WTC11 (cell line): ENCODE measurements around the gene CAPN1. TPM values are rescaled to one million over a fixed set of nuclear protein-coding genes. Genes with fewer than 3 reads are reported as not detected.
A peak's percentile ranks its signal among the peaks of the same experiment; 100 is the strongest.

Source experiments
- ATAC-seq: fragments of 200-7000 bp; cut with Tn5 transposase; 2 replicates; pipeline ENCODE4 v1.10.0; 2021; ENCODE audit warnings: mild to moderate bottlenecking, moderate library complexity
- CTCF ChIA-PET: fragments of 300-600 bp; sonication (Branson Sonifier 250); formaldehyde crosslinking; loops from one replicate; lab custom pipeline; 2021; ENCODE audit warnings: antibody characterized with exemption; lab: Charles Lee
- POLR2A ChIA-PET: fragments of 350-600 bp; sonication (Branson Sonifier 250); formaldehyde crosslinking; loops from one replicate; lab custom pipeline; 2021; ENCODE audit warnings: antibody characterized with exemption; lab: Charles Lee
- DNase-seq: peaks from one replicate; pipeline ENCODE4 v3.0.0; 2021; ENCODE audit warnings: low spot score
- H3K27ac Mint-ChIP-seq: 2 replicates; pipeline ENCODE4 v1.8.0; 2021; ENCODE audit warnings: mixed read lengths
- H3K27me3 Mint-ChIP-seq: 2 replicates; pipeline ENCODE4 v1.8.0; 2021; ENCODE audit warnings: low read depth, mild to moderate bottlenecking, moderate library complexity, mixed read lengths
- H3K36me3 Mint-ChIP-seq: 2 replicates; pipeline ENCODE4 v1.8.0; 2021; ENCODE audit warnings: mixed read lengths
- H3K4me1 Mint-ChIP-seq: 2 replicates; pipeline ENCODE4 v1.8.0; 2022; ENCODE audit warnings: mixed read lengths
- H3K4me3 Mint-ChIP-seq: 2 replicates; pipeline ENCODE4 v1.8.0; 2021; ENCODE audit warnings: mild to moderate bottlenecking, moderate library complexity, mixed read lengths
- H3K9me3 Mint-ChIP-seq: 2 replicates; pipeline ENCODE4 v1.8.0; 2021; ENCODE audit warnings: mixed read lengths
- CREM ChIP-seq: sonication (generic); formaldehyde crosslinking; IDR thresholded peaks from 2 replicates; pipeline ENCODE4 v1.8.1; 2022; ENCODE audit warnings: mild to moderate bottlenecking, missing genetic modification reagents, moderate library complexity
- FOXK1 ChIP-seq: sonication (generic); formaldehyde crosslinking; IDR thresholded peaks from 2 replicates; pipeline ENCODE4 v1.8.0; 2022; ENCODE audit warnings: mild to moderate bottlenecking, moderate library complexity, missing genetic modification reagents
- NFE2L1 ChIP-seq: sonication (generic); formaldehyde crosslinking; IDR thresholded peaks from 2 replicates; pipeline ENCODE4 v1.8.1; 2023; ENCODE audit warnings: missing genetic modification reagents
- NFYB ChIP-seq: sonication (generic); formaldehyde crosslinking; conservative IDR thresholded peaks from 2 replicates; pipeline ENCODE4 v1.8.0; 2022; ENCODE audit warnings: low read depth, missing genetic modification reagents
- NR1H2 ChIP-seq: sonication (generic); formaldehyde crosslinking; IDR thresholded peaks from 2 replicates; pipeline ENCODE4 v1.9.0; 2021; ENCODE audit warnings: mild to moderate bottlenecking, moderate library complexity, missing genetic modification reagents
- SMAD4 ChIP-seq: sonication (generic); formaldehyde crosslinking; IDR thresholded peaks from 2 replicates; pipeline ENCODE4 v1.8.0; 2022; ENCODE audit warnings: mild to moderate bottlenecking, missing genetic modification reagents
- TEAD1 ChIP-seq: sonication (generic); formaldehyde crosslinking; IDR thresholded peaks from 2 replicates; pipeline ENCODE4 v1.8.0; 2022; ENCODE audit warnings: mild to moderate bottlenecking, missing genetic modification reagents
- total RNA-seq: library from RNA; stranded (reverse); gene quantifications from 3 replicates; pipeline ENCODE4 v1.2.3, GENCODE V29; 2021
- TF ChIP-seq, protein P1 (sequence below): sonication (generic); formaldehyde crosslinking; IDR thresholded peaks from 2 replicates; pipeline ENCODE4 v1.8.0; 2022; ENCODE audit warnings: missing genetic modification reagents
- TF ChIP-seq, protein P2 (sequence below): sonication (generic); formaldehyde crosslinking; IDR thresholded peaks from 2 replicates; pipeline ENCODE4 v1.8.1; 2023; ENCODE audit warnings: mild to moderate bottlenecking, missing genetic modification reagents, moderate library complexity
- TF ChIP-seq, protein P3 (sequence below): fragments of 250-450 bp; sonication (Bioruptor Pico); IDR thresholded peaks from 2 replicates; pipeline ENCODE4 v1.9.0; 2021; ENCODE audit warnings: mild to moderate bottlenecking
- TF ChIP-seq, protein P4 (sequence below): sonication (generic); formaldehyde crosslinking; IDR thresholded peaks from 2 replicates; pipeline ENCODE4 v1.8.0; 2023; ENCODE audit warnings: mild to moderate bottlenecking, missing genetic modification reagents

The CAPN1 gene
- total RNA-seq, 1 experiment from 2014 or later = 257 TPM

- TF ChIP-seq, protein P1, sequence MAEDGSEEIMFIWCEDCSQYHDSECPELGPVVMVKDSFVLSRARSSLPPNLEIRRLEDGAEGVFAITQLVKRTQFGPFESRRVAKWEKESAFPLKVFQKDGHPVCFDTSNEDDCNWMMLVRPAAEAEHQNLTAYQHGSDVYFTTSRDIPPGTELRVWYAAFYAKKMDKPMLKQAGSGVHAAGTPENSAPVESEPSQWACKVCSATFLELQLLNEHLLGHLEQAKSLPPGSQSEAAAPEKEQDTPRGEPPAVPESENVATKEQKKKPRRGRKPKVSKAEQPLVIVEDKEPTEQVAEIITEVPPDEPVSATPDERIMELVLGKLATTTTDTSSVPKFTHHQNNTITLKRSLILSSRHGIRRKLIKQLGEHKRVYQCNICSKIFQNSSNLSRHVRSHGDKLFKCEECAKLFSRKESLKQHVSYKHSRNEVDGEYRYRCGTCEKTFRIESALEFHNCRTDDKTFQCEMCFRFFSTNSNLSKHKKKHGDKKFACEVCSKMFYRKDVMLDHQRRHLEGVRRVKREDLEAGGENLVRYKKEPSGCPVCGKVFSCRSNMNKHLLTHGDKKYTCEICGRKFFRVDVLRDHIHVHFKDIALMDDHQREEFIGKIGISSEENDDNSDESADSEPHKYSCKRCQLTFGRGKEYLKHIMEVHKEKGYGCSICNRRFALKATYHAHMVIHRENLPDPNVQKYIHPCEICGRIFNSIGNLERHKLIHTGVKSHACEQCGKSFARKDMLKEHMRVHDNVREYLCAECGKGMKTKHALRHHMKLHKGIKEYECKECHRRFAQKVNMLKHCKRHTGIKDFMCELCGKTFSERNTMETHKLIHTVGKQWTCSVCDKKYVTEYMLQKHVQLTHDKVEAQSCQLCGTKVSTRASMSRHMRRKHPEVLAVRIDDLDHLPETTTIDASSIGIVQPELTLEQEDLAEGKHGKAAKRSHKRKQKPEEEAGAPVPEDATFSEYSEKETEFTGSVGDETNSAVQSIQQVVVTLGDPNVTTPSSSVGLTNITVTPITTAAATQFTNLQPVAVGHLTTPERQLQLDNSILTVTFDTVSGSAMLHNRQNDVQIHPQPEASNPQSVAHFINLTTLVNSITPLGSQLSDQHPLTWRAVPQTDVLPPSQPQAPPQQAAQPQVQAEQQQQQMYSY (CRISPR knock-in tag) = no peak
- TF ChIP-seq, protein P2, sequence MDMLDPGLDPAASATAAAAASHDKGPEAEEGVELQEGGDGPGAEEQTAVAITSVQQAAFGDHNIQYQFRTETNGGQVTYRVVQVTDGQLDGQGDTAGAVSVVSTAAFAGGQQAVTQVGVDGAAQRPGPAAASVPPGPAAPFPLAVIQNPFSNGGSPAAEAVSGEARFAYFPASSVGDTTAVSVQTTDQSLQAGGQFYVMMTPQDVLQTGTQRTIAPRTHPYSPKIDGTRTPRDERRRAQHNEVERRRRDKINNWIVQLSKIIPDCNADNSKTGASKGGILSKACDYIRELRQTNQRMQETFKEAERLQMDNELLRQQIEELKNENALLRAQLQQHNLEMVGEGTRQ (CRISPR knock-in tag) = no peak
- TF ChIP-seq NR1H2 (CRISPR knock-in tag) (no peak), TEAD1 (CRISPR knock-in tag) (no peak)
Measured at GRCh38 chr11:65258988-65259387, 77.3 kb downstream of the CAPN1 start (continued).

DNA sequence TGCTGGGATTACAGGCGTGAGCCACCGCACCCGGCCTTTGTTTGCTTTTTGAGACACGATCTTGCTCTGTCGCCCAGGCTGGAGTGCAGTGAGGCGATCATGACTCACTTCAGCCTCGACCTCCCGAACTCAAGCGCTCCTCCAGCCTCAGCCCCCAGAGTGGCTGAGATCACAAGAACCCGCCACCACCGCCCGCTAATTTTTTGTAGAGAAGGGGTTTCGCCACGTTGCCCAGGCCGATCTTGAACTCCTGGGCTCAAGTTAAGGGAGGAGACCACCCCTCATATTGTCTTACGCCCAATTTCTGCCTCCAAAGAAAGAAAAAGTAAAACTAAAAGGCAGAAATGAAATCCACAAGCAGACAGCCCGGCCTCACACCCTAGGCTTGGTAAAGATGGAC is 78.6 kb downstream of the CAPN1 start:
- no peak overlapping the region for H3K4me3 Mint-ChIP-seq

DNA sequence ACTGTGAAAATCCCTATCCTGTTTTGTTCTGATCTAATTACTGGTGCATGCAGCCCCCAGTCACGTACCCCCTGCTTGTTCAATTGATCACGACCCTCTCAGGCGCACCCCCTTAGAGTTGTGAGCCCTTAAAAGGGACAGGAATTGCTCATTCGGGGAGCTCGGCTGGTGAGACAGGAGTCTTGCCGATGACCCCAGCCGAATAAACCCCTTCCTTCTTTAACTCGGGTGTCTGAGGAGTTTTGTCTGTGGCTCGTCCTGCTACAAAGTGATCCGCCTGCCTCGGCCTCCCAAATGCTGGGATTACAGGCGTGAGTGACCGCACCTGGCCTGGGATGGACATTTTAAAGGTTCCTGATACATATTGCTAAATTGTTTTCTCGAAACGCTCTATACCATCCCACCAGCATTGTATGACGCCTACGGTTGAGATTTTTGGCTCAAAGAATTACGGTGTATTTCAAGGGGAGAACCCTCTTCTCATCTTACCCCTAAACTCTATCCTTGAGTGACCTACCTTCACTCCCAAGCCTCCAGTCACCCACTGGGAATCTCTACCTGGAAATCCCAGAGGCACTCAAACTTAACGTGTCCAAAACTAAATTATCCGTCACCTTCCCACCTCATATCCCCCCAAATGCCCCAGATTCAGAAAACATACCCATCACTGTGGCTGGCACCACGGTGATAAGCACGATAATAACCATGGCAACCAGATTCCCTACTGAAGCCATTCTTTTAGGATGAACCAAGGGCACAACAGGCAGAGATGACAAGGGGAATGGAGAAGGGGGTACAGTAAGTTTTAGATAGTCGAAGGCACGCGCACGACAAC is 79.2 kb downstream of the CAPN1 start:
- no peaks in the 10 kb centered on the region for H3K9me3 Mint-ChIP-seq
- peaks cover 9% of the 10 kb centered on the region for H3K36me3 Mint-ChIP-seq
- peak overlapping the region; percentile 43 for H3K27ac Mint-ChIP-seq
- ATAC-seq = peak; percentile 41
- POLR2A ChIA-PET = interaction anchor here (0.5 to 2.0 kb wide), 4 partner anchors 14 to 69 kb away, joined by 3 to 13 read pairs (median 4); partner anchors contain the start of gene CDC42EP2
- peaks cover 18% of the 10 kb centered on the region for H3K4me1 Mint-ChIP-seq
- TF ChIP-seq NFE2L1 = no peak
- 0 out of 2 replicates have a peak, but pooled peaks have one; percentile 8 for TF ChIP-seq SMAD4 (CRISPR knock-in tag)
- TF ChIP-seq, all 79 proteins: peak for 1
- Mint-ChIP-seq H3K4me3 (peak overlapping the region; percentile 92), H3K27me3 (peaks cover 13% of the 10 kb centered on the region)
- no peak for DNase-seq
- CTCF ChIA-PET = interaction anchor here (1.0 to 6.4 kb wide), 9 partner anchors 11 to 333 kb away, joined by 3 to 51 read pairs (median 12); partner anchors contain the start of genes CDC42EP2 and DPF2

More for the DNA sequence above, 78.6 kb downstream of the CAPN1 start:
- Mint-ChIP-seq H3K4me1 (peaks cover 18% of the 10 kb centered on the region), H3K9me3 (no peaks in the 10 kb centered on the region), H3K27ac (no peak overlapping the region), H3K36me3 (peaks cover 8% of the 10 kb centered on the region), H3K27me3 (peaks cover 13% of the 10 kb centered on the region)
- no peak for DNase-seq
- POLR2A ChIA-PET = no interaction called here
- TF ChIP-seq FOXK1 (CRISPR knock-in tag) (no peak), CREM (no peak), NFYB (CRISPR knock-in tag) (no peak), NR1H2 (CRISPR knock-in tag) (no peak)
- TF ChIP-seq, protein P3, sequence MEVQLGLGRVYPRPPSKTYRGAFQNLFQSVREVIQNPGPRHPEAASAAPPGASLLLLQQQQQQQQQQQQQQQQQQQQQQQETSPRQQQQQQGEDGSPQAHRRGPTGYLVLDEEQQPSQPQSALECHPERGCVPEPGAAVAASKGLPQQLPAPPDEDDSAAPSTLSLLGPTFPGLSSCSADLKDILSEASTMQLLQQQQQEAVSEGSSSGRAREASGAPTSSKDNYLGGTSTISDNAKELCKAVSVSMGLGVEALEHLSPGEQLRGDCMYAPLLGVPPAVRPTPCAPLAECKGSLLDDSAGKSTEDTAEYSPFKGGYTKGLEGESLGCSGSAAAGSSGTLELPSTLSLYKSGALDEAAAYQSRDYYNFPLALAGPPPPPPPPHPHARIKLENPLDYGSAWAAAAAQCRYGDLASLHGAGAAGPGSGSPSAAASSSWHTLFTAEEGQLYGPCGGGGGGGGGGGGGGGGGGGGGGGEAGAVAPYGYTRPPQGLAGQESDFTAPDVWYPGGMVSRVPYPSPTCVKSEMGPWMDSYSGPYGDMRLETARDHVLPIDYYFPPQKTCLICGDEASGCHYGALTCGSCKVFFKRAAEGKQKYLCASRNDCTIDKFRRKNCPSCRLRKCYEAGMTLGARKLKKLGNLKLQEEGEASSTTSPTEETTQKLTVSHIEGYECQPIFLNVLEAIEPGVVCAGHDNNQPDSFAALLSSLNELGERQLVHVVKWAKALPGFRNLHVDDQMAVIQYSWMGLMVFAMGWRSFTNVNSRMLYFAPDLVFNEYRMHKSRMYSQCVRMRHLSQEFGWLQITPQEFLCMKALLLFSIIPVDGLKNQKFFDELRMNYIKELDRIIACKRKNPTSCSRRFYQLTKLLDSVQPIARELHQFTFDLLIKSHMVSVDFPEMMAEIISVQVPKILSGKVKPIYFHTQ = no peak
- TF ChIP-seq, protein P4, sequence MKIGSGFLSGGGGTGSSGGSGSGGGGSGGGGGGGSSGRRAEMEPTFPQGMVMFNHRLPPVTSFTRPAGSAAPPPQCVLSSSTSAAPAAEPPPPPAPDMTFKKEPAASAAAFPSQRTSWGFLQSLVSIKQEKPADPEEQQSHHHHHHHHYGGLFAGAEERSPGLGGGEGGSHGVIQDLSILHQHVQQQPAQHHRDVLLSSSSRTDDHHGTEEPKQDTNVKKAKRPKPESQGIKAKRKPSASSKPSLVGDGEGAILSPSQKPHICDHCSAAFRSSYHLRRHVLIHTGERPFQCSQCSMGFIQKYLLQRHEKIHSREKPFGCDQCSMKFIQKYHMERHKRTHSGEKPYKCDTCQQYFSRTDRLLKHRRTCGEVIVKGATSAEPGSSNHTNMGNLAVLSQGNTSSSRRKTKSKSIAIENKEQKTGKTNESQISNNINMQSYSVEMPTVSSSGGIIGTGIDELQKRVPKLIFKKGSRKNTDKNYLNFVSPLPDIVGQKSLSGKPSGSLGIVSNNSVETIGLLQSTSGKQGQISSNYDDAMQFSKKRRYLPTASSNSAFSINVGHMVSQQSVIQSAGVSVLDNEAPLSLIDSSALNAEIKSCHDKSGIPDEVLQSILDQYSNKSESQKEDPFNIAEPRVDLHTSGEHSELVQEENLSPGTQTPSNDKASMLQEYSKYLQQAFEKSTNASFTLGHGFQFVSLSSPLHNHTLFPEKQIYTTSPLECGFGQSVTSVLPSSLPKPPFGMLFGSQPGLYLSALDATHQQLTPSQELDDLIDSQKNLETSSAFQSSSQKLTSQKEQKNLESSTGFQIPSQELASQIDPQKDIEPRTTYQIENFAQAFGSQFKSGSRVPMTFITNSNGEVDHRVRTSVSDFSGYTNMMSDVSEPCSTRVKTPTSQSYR (CRISPR knock-in tag) = no peak
- ATAC-seq = no peak
- CTCF ChIA-PET = interaction anchor here (0.6 to 2.2 kb wide), 2 partner anchors 10 to 15 kb away, joined by 3 to 7 read pairs; no protein-coding TSS in a partner anchor

Other genes with a start within 250 kb of the CAPN1 start
- 1.0 to 1.6 TPM (median 1.6 TPM) in 3 replicates for gene GPHA2, start 246.0 kb upstream of the CAPN1 start, total RNA-seq
- gene MAJIN, start 209.8 kb upstream of the CAPN1 start, total RNA-seq = not detected in 3 replicates
- 1.3 to 3.2 TPM (median 2.2 TPM) in 3 replicates for gene BATF2, start 185.0 kb upstream of the CAPN1 start, total RNA-seq
- gene ARL2, start 167.8 kb upstream of the CAPN1 start, total RNA-seq = 171 to 248 TPM (median 235 TPM) in 3 replicates
- gene SNX15, start 154.5 kb upstream of the CAPN1 start, total RNA-seq = 16.7 to 19.6 TPM (median 17.6 TPM) in 3 replicates
- gene SAC3D1, start 140.7 kb upstream of the CAPN1 start, total RNA-seq = 22.2 to 26.2 TPM (median 22.8 TPM) in 3 replicates
- gene NAALADL1, start 123.4 kb upstream of the CAPN1 start, total RNA-seq = 4.5 to 6.1 TPM (median 5.9 TPM) in 3 replicates
- gene CDCA5, start 97.9 kb upstream of the CAPN1 start, total RNA-seq = 80.6 to 95.9 TPM (median 86.9 TPM) in 3 replicates
- gene ZFPL1, start 97.7 kb upstream of the CAPN1 start, total RNA-seq = 32.2 to 33.8 TPM (median 32.8 TPM) in 3 replicates
- 122 to 136 TPM (median 123 TPM) in 3 replicates for gene VPS51, start 85.7 kb upstream of the CAPN1 start, total RNA-seq
- gene TM7SF2, start 70.1 kb upstream of the CAPN1 start, total RNA-seq = 63.8 to 74.9 TPM (median 71.5 TPM) in 3 replicates
- 15.9 to 18.3 TPM (median 16.7 TPM) in 3 replicates for gene ZNHIT2, start 64.2 kb upstream of the CAPN1 start, total RNA-seq
- gene FAU, start 59.8 kb upstream of the CAPN1 start, total RNA-seq = 951 to 991 TPM (median 985 TPM) in 3 replicates
- gene MRPL49, start 59.6 kb upstream of the CAPN1 start, total RNA-seq = 51.3 to 55.9 TPM (median 53.3 TPM) in 3 replicates
- 27.6 to 34.8 TPM (median 31.8 TPM) in 3 replicates for gene SYVN1, start 47.4 kb upstream of the CAPN1 start, total RNA-seq
- 0.27 to 0.35 TPM (median 0.32 TPM) in 3 replicates for gene SPDYC, start 11.7 kb upstream of the CAPN1 start, total RNA-seq
- gene POLA2, start 80.0 kb downstream of the CAPN1 start, total RNA-seq = 26.9 to 35.6 TPM (median 28.5 TPM) in 3 replicates
- 11.0 to 15.2 TPM (median 11.5 TPM) in 3 replicates for gene CDC42EP2, start 132.9 kb downstream of the CAPN1 start, total RNA-seq
- gene DPF2, start 151.9 kb downstream of the CAPN1 start, total RNA-seq = 59.0 to 71.0 TPM (median 66.3 TPM) in 3 replicates
- 1.9 to 2.3 TPM (median 2.1 TPM) in 3 replicates for gene TIGD3, start 172.8 kb downstream of the CAPN1 start, total RNA-seq
- 1.5 to 2.5 TPM (median 1.7 TPM) in 3 replicates for gene SLC25A45, start 200.7 kb downstream of the CAPN1 start, total RNA-seq
- 21.5 to 23.7 TPM (median 22.9 TPM) in 3 replicates for gene FRMD8, start 204.7 kb downstream of the CAPN1 start, total RNA-seq
- 28.7 to 38.1 TPM (median 31.7 TPM) in 3 replicates for gene NEAT1, start 240.9 kb downstream of the CAPN1 start, total RNA-seq